Panc1 (cell line): ENCODE results near the gene PANK4. TPM values are rescaled to one million over a fixed set of nuclear protein-coding genes. Genes with fewer than 3 reads are reported as not detected.

Source experiments
- ATAC-seq: fragments of 200-7000 bp; cut with Tn5 transposase; 2 replicates; pipeline ENCODE4 v1.9.1; 2020; ENCODE audit warnings: mild to moderate bottlenecking, moderate library complexity
- BruUV-seq: library from RNA; stranded (reverse); fragments of 400-500 nt; replicated peaks from 2 replicates; lab custom pipeline; 2021; lab: Mats Ljungman, UMichigan
- CTCF ChIA-PET: fragments of 300-600 bp; sonication (Branson Sonifier 250); formaldehyde crosslinking; loops from one replicate; lab custom pipeline; 2022; ENCODE audit warnings: antibody characterized with exemption; lab: Charles Lee
- POLR2A ChIA-PET: fragments of 300-600 bp; sonication (Branson Sonifier 250); formaldehyde crosslinking; loops from one replicate; lab custom pipeline; 2022; ENCODE audit warnings: antibody characterized with exemption; lab: Charles Lee
- DNase-seq: peaks from one replicate; pipeline ENCODE4 v3.0.0-alpha.2; 2010; ENCODE audit warnings: low read depth, low spot score
- H3K27ac ChIP-seq: 2 replicates; pipeline ENCODE4 v1.5.1; 2011; ENCODE audit warnings: mild to moderate bottlenecking, low read length, inconsistent platforms
- H3K27me3 ChIP-seq: fragments of 200-500 bp; sonication (Bioruptor generic); 2 replicates; pipeline ENCODE4 v1.6.0; 2014; ENCODE audit warnings: low read length, inconsistent platforms; ENCODE audit not compliant: control insufficient read depth, insufficient read depth
- H3K36me3 ChIP-seq: fragments of 200-500 bp; sonication (Bioruptor generic); 2 replicates; pipeline ENCODE4 v1.5.1; 2014; ENCODE audit warnings: inconsistent platforms, mild to moderate bottlenecking, low read length, moderate library complexity; ENCODE audit not compliant: control insufficient read depth, insufficient read depth
- H3K4me1 ChIP-seq: 2 replicates; pipeline ENCODE4 v1.5.1; 2011; ENCODE audit warnings: inconsistent platforms, mild to moderate bottlenecking, low read length, moderate library complexity; ENCODE audit not compliant: control insufficient read depth, insufficient read depth
- H3K4me3 ChIP-seq, 2 experiments: 2 replicates each; pipeline ENCODE4 v1.5.1; 2011 to 2012; ENCODE audit warnings: low read depth in 2 of 2, low read length in 2 of 2, mild to moderate bottlenecking in 2 of 2, inconsistent platforms in 1 of 2, moderate library complexity in 1 of 2
- H3K9me3 ChIP-seq: fragments of 200-500 bp; sonication (Bioruptor generic); 2 replicates; pipeline ENCODE4 v1.5.1; 2014; ENCODE audit warnings: low read depth, mild to moderate bottlenecking, inconsistent platforms, low read length, moderate library complexity; ENCODE audit not compliant: control insufficient read depth, insufficient read depth
- CTCF ChIP-seq: fragments of 450-650 bp; IDR thresholded peaks from 2 replicates; pipeline ENCODE4 v1.5.1; 2017; ENCODE audit warnings: mild to moderate bottlenecking
- POLR2AphosphoS5 ChIP-seq: IDR thresholded peaks from 2 replicates; pipeline ENCODE4 v1.6.1; 2012; ENCODE audit warnings: mild to moderate bottlenecking, low read depth, low read length, moderate library complexity
- REST ChIP-seq, 2 experiments: IDR thresholded peaks; 2 replicates each; pipeline ENCODE4 v1.6.1; 2011 to 2012; ENCODE audit warnings: low read depth in 2 of 2, control low read depth in 1 of 2, low read length in 1 of 2, mild to moderate bottlenecking in 1 of 2, moderate library complexity in 1 of 2; ENCODE audit not compliant: insufficient read depth in 1 of 2
- SIN3A ChIP-seq: IDR thresholded peaks from 2 replicates; pipeline ENCODE4 v1.6.1; 2012; ENCODE audit warnings: low read depth, mild to moderate bottlenecking, low read length, moderate library complexity, borderline replicate concordance; ENCODE audit not compliant: insufficient read depth
- TCF7L2 ChIP-seq: IDR thresholded peaks from 2 replicates; pipeline ENCODE4 v1.6.1; 2011; ENCODE audit warnings: mild to moderate bottlenecking, low read depth, low read length, inconsistent platforms
- in situ Hi-C: cut with HindIII; loops from 2 replicates; pipeline ENCODE4 v1.10.0; 2016; ENCODE audit warnings: low sequenced_read_pairs, low pct_unique_long_range_greater_than_20kb
- intact Hi-C: fragments of 100-400 bp; cut with micrococcal nuclease; formaldehyde crosslinking; loops from one replicate; pipeline ENCODE4 v1.10.0; 2022; ENCODE audit not compliant: unreplicated experiment
- total RNA-seq: library from RNA; stranded (reverse); gene quantifications from one replicate; pipeline ENCODE4 v1.2.1, GENCODE V29; 2021; ENCODE audit not compliant: unreplicated experiment

Gene PANK4
- total RNA-seq, 1 experiment from 2014 or later: 35.9 TPM

- Histone ChIP-seq H3K9me3 (no peaks in the 10 kb centered on the region), H3K27ac (no peak overlapping the region), H3K4me1 (no peaks in the 10 kb centered on the region), H3K4me3 (no peak overlapping the region), H3K36me3 (peaks cover 3% of the 10 kb centered on the region), H3K27me3 (no peaks in the 10 kb centered on the region)
- BruUV-seq: no TSS peak
- no peak for TF ChIP-seq SIN3A
- no peak for TF ChIP-seq TCF7L2
- no peak for TF ChIP-seq CTCF
- no peak for TF ChIP-seq POLR2AphosphoS5
- TF ChIP-seq REST (IDR thresholded peaks at IDR 0.05; ENCODE audit: insufficient read depth in 1 of 2, low read depth in 2 of 2, low read length in 1 of 2): no peak
- ChIA-PET CTCF (no interaction called here), POLR2A (no interaction called here)
- no peak for ATAC-seq
- intact Hi-C loops (no loop called here), in situ Hi-C loops (no loop called here)
- no peak for DNase-seq
Observed at GRCh38 chr1:2516946-2517345, 9.4 kb downstream of the PANK4 start.

GRCh38 chr1:2516124-2516523 is 10.3 kb downstream of the PANK4 start:
- no peaks in the 10 kb centered on the region for H3K27me3 ChIP-seq
- H3K27ac ChIP-seq: no peak overlapping the region
- in situ Hi-C loops: no loop called here
- no peak for TF ChIP-seq POLR2AphosphoS5
- TF ChIP-seq CTCF: no peak
- no peak for TF ChIP-seq REST (IDR thresholded peaks at IDR 0.05; ENCODE audit: insufficient read depth in 1 of 2, low read depth in 2 of 2, low read length in 1 of 2)
- TF ChIP-seq TCF7L2: no peak
- no peak for TF ChIP-seq SIN3A
- BruUV-seq: no TSS peak
- no peak for DNase-seq
- H3K36me3 ChIP-seq: peaks cover 3% of the 10 kb centered on the region
- intact Hi-C loops: no loop called here
- no peak for ATAC-seq
- ChIA-PET POLR2A (no interaction called here), CTCF (no interaction called here)
- H3K4me3 ChIP-seq: no peak overlapping the region
- H3K4me1 ChIP-seq: no peaks in the 10 kb centered on the region
- no peaks in the 10 kb centered on the region for H3K9me3 ChIP-seq
